GM19463 (cell line): ENCODE measurements around the gene LHFPL2.

Experiments used
- ATAC-seq: cut with Tn5 transposase; IDR thresholded peaks from one replicate; pipeline ENCODE4 v1.9.1; 2021; ENCODE audit warnings: mild to moderate bottlenecking, moderate library complexity; ENCODE audit not compliant: unreplicated experiment

Gene LHFPL2

GRCh38 chr5:78527925-78528324 is 120.6 kb downstream of the LHFPL2 start:
- ATAC-seq: no peak

GRCh38 chr5:78527054-78527859 is 121.3 kb downstream of the LHFPL2 start:
- no peak for ATAC-seq

GRCh38 chr5:78526049-78526525 is 122.5 kb downstream of the LHFPL2 start:
- peak; percentile 38 for ATAC-seq

- ATAC-seq: no peak
Observed at GRCh38 chr5:78523314-78524193, 125.0 kb downstream of the LHFPL2 start.

- ATAC-seq: no peak
Observed at GRCh38 chr5:78522476-78523260, 125.9 kb downstream of the LHFPL2 start.

- no peak for ATAC-seq
Observed at GRCh38 chr5:78521455-78521854, 127.1 kb downstream of the LHFPL2 start.

GRCh38 chr5:78519198-78519941 is 129.2 kb downstream of the LHFPL2 start:
- peak; percentile 41 for ATAC-seq

GRCh38 chr5:78518365-78519197 is 130.0 kb downstream of the LHFPL2 start:
- ATAC-seq: no peak

GRCh38 chr5:78515670-78516069 is 132.9 kb downstream of the LHFPL2 start:
- ATAC-seq: no peak

GRCh38 chr5:78514427-78515330 is 133.9 kb downstream of the LHFPL2 start:
- ATAC-seq: no peak

GRCh38 chr5:78513441-78513840 is 135.1 kb downstream of the LHFPL2 start:
- no peak for ATAC-seq

- no peak for ATAC-seq
Observed at GRCh38 chr5:78512435-78512834, 136.1 kb downstream of the LHFPL2 start.

- ATAC-seq: no peak
Observed at GRCh38 chr5:78511121-78511906, 137.3 kb downstream of the LHFPL2 start.

GRCh38 chr5:78509884-78510769 is 138.4 kb downstream of the LHFPL2 start:
- peak; percentile 84 for ATAC-seq

GRCh38 chr5:78509145-78509865 is 139.3 kb downstream of the LHFPL2 start:
- no peak for ATAC-seq

- no peak for ATAC-seq
Observed at GRCh38 chr5:78508186-78508765, 140.3 kb downstream of the LHFPL2 start.
